HT1080 (cell line): Measurements from ENCODE around the gene C4BPB. TPM values are rescaled to one million over a fixed set of nuclear protein-coding genes. Genes with fewer than 3 reads are reported as not detected.

Experiments
- DNase-seq: peaks from one replicate; pipeline ENCODE4 v3.0.0-alpha.2; 2015; ENCODE audit warnings: low read depth
- total RNA-seq: library from RNA; depleted of rRNA; stranded (reverse); fragments of >200 nt; shearing (Covaris generic); gene quantifications from 2 replicates; pipeline ENCODE4 v1.2.3, GENCODE V29; 2014

Gene C4BPB
- total RNA-seq, 1 experiment from 2014 or later: not detected

DNA sequence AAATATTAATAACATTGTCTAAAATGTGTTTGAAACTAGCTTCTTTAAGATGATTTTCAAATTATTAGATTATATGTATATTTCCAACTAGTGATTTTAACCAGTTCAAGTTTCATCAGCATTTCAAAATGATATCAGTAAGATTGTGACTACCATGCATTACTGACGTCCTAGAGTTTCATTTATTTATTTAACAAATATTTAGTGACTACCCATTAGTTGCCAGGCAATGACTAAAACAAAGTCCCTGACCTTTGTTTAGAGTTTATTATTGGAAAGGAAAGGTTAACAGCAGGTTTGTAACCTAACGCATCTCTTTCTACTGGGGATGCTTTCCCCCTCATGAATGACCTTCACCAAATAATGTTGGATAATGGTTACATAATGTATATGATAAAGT, 7.6 kb upstream of the C4BPB start:
- DNase-seq: no peak

DNA sequence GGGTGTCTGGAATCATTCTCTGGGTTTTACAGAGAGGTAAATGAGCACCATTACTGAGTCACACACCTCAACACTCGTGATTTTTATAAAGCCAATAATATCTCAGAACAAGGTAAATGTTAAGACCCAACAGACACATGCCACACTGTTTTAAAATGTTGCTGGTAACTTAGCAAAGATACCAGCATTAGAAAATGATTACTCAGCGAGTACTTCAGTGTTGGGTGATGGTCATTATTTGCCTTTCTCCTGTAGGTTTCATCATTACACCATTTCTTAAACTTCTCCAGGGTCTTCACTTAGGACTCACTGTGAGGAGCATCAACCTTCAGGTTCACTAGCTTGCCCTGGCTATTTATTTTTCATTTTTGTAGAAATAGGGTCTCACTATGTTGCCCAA, 6.9 kb upstream of the C4BPB start:
- no peak for DNase-seq

DNA sequence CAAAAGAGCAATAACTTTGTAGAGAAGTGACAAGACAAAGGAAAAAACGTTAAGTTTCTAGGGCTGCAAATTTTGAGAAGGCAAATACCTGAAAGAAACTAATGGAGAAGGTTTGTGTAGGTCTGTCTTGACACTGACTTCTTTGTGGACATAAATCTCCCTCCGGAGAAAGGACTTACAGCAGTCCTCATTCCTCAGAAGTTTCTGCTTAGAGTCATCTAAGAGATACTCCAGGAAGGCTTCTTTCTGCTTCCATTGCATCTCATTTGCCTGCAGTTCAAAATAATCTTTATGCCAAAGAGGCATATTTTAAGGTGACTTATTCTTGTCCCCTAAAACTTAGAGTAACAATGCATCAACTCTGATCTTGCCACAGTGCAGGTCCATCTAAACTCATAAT, 4.4 kb upstream of the C4BPB start:
- DNase-seq: no peak

DNA sequence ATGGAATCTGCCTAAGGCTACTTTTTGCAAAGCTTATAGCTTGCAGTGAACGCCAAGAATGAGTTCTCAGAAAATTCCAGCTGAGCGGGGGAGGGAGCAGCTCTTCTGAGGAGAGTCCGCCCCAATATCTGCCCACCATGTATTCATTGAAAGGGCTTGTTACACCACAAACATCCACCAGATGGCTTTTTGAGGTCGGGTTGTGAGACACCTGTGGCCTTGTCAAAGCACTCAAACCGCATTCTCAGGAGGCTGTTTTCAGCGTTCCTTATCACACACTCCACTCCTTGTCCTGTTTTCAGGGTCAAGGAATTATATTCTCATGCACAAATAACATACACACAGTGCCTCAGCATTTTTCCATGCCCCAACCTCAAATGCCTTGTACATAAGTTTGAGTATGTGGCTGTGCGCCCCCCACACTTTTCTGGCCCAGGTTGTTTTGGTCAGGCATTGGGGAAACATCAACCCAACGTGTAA, 3.9 kb upstream of the C4BPB start:
- DNase-seq: peak; percentile 57

DNA sequence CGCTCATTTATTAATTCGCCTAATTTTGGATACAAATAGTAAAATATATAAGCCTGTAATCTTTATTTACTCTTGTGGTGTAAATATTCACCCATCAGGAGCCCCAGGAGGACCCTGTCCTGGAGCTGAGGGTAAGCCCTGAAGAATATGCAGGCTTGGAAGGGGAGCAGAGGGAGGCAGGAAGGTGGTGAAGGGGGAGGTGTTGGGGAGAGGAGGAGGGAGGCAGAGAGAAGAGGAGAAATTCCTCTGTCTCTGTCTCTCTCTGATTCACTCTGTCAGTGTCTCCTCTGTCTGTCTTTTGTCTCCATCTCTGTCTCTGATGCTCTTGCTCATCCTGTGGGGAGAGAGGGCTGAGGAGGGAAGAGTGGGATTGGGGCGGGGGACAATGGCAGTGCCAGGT, 2.8 kb upstream of the C4BPB start:
- DNase-seq: no peak

DNA sequence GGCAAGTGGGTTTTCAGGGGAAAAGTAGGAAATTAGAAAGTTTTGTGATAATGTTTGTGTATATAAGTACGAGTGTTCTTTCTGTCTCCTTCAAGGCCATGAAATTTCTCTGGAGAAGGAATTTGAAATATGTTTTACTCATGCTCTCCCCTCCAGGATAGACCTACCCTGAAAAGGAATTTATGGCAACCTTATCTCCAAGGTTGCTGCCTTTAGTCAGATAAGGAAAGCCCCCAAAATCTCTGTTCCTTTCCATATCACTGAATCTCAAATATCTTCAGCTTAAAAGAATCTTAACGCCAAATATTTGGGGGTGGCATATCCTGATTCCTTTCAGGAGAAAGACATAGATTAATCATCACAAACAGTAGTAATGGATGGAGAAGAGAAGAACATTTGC, 499 bp upstream of the C4BPB start:
- no peak for DNase-seq

DNA sequence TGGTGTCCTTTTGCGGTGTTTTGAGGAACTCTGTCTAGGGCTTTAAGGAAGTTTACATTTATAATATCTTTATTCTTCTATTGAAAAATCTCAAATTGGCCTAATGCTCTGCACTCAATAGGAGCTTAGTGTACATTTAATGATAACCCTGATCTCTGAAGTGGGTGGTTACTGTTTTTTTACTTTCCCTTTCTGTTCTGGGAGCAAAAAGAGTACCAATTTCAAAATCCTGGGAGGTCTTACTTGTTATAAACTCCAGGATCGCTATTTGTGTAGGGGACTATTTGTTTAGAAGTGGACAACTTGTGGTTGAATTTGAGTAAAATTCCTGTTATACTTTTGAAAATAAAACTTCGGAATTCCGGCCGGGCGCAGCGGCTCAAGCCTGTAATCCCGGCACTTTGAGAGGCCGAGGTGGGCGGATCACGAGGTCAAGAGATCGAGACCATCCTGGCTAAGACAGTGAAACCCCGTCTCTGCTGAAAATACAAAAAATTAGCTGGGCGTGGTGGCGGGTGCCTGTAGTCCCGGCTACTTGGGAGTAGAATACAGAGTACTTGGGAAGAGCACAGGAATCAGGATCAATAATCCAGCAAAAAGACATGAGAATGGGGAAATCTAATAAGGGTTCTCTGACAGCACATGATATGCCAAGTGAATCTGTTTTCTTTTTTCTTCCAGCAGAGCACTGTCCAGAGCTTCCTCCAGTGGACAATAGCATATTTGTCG, 1.1 kb downstream of the C4BPB start:
- DNase-seq: no peak

DNA sequence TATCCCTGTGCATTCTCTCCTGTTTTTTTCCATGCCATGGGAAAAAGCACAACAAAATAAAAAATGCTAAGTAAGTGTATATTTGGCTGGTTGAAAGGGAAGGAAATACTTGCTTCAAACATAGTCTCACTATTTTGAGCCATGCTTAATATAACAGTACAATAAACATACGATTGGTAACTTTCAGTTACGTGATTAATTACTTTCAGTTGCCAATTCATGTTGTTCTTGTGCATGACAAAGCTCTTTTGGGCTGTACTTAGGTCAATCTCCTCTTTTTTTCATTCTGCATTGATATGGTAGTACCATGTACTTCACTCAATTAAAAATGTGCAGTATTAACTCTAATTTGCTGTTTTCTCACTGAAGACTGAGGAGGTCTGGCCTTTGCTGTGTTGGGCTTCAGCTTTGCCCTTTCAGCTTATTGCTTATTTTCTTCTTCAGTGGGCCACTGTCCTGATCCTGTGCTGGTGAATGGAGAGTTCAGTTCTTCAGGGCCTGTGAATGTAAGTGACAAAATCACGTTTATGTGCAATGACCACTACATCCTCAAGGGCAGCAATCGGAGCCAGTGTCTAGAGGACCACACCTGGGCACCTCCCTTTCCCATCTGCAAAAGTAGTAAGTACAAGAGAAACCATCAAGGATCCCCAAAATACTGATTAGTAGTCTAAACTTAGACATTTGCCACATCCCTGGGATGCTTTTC, 2.7 kb downstream of the C4BPB start:
- DNase-seq: no peak

DNA sequence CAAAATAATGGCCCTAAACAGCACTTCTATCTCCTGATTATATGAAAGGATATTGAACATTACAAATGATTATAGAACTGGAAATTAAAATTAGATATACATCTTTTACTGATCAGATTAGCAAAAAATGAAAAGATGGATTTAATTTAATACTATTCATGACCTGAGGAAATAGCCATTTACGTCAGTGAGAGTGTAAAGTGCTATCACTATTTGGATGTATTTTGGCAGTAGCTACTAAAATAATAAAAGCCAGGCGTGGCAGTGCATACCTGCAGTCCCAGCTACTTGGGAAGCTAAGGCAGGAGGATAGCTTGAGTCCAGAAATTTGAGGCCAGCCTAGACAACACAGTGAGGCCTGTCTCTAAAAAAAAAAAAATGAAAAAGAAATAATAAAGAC, 5.3 kb downstream of the C4BPB start:
- DNase-seq: no peak

DNA sequence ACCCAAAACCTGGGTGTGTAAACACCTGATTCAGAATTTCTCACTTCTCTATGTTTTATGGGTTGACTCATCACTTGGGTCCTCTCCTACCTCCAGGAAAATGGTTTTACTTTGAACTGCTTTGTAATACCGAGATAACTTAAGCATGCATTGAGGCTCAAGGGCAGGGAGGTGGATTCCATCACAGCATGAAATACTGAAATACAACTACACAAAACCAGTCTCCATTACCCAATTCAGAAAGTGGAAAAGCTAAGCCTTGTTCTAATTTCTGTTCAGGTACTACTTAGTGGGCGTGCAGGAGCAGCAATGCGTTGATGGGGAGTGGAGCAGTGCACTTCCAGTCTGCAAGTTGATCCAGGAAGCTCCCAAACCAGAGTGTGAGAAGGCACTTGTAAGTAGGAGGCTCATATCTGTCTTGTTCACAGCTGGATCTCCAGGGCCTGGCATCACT, 9.2 kb downstream of the C4BPB start:
- DNase-seq: no peak

DNA sequence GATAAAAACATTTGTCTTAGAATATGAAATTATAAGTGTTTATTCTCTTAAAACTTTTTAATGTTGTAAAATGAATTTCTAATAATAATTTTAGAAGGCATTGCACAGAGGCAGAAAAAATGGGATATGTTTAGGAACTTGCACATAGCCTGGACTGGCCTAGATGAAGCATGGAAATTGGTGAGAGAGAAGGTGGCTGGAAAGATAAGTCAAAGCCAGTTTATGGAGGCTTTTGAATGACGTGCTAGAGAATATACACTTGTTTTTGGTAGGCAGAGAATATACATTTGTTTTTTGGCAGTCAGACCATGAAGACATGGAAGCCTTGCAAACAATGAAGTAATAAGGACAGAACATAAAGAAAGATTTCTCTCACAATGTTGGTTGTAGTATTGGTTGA, 13.1 kb downstream of the C4BPB start:
- no peak for DNase-seq

DNA sequence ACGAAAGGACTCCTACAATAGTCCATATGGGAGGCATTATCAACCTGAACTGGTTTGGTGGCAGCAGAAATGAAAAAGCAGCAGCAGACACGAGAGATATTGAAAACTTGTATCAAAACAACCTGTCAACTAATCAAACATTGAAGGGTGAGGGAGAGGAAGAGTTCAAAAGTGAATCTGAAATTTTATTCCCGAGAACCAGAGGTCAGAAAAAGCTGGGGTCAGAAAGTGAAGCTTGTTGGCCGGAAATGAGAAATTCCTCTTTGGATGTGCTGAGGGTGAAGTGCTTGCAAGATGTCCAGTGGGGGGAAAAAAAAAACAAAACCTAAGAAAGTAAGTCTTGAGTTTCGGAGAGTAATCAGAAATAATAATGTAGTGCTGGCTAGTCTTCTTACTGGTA, 13.5 kb downstream of the C4BPB start:
- no peak for DNase-seq

DNA sequence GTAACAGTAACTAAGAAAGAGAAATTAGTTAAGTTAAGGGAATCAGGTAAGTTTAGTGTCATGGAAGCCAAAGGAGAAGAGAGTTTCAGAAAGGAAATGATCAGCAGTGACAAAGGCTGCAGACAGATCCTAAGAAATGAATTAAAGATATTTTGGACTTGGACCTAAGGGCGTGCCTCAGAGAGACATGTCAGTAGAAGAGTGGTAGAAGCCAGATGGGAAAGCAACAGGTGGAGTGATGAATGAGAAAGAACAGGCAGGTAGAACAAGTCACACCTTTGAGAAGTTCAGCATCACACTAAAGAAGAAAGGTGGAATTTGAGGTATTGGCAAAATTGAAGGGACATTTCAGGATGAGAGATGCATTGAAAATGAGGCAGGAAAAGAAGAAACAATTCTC, 14.0 kb downstream of the C4BPB start:
- DNase-seq: no peak

DNA sequence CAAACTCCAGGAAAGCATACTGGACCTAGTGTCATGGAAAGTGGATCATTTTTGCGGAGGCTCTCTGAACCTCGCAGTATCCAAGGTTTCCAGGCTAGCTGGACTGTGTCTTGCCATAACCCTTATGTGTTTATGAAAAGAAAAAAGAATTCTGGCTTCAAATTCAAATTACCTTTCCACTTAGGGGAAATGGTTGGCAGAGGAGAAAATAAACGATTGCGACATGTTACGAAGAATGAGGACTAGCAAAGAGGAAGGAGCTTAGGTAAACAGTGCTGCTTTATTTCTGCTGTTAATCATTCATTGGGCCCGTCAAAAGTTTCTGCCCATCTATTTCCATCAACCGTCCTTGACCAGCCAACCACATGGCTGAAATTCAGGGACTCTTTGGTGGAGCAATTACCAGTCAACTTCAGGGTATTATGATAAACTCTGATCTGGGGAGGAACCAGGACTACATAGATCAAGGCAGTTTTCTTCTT, 15.3 kb downstream of the C4BPB start, which contains the start of gene C4BPA:
TSS of gene C4BPA (plus strand) at position 342 of the 482 bp plus-strand sequence. CDS start 8,793 bp downstream, outside the sequence.
- DNase-seq: no peak

DNA sequence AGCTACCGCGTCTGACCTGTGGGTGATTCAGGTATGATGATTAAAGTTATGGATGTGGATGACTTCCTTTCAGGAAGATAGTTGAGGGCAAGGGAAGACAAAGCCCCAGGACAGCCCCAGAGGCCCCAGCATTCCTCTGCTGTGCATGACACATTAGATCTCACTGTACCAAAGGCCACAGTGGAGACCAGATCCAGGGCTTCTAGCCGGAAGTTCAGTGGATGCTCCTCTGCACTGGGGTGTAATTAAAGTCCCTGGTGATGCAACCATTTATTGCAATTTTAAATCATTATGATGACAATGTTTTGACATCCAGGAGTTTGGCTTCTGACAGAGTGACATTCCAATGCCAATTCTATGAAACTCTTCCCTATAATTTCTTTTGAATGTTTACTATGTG, 20.3 kb downstream of the C4BPB start:
- peak; percentile 32 for DNase-seq

DNA sequence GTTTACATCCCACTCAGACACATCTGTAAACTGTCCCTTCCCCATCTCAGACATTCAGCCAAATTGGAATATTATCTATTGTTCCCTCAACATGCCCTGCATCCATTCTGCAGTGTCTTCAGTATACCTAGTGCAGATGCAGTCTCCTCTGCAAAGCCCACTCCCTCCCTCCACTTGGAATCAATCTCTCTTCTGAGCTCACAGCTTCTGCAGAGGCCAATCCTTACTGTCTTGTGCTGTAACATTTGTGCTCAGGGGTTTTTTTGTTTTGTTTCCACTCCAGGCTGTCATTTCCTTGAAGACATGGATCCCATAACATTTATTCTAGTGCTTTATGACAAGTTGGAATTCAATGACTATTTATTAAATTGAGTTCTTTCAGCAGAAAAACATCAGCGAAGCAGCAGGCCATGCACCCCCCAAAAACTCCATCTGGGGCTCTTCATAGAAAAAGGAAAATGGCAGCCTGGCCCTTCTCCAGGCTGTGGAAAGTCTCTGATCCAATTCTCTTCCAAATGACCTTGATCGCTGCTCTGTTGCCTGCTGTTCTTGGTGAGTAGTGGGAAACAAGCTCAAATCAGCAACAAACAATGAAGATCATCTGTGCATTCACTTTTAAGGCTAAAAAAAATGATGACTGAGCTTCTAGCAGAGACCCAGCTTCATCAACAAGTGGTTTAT, 24.1 kb downstream of the C4BPB start:
- no peak for DNase-seq

DNA sequence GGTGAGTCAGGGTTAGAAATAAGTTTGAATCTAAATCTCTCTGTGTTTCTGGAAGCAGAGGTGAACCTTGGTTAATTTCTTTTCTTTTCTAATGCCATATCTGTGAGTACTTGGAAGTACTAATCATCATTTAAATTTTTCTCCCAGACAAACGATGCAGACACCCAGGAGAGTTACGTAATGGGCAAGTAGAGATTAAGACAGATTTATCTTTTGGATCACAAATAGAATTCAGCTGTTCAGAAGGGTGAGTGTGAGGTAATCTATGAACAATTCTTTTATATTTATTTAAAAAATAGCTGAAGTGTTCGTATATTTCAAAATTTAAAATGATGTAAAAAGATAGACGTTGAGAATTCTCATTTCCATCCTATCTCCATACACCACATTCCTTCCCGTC, 26.6 kb downstream of the C4BPB start:
- DNase-seq: no peak

DNA sequence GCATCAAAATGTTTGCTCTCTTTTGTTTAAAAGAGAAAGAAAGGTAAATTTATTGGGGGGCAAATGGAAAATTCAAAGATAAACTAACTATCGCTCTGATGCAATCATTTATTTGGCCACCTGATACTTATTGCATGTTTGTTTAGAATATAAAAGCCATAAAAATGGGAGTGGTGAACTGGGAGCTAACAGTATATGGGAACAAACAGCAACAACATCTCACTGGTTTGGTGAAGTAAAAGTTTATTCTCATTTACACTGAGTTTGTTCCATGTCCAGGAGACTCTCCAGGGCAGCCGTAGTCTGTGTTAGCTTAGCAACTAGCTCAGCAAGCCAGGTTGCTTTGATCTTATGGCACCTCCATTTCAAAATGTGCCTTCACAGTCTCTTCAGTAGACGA, 35.7 kb downstream of the C4BPB start:
- no peak for DNase-seq

DNA sequence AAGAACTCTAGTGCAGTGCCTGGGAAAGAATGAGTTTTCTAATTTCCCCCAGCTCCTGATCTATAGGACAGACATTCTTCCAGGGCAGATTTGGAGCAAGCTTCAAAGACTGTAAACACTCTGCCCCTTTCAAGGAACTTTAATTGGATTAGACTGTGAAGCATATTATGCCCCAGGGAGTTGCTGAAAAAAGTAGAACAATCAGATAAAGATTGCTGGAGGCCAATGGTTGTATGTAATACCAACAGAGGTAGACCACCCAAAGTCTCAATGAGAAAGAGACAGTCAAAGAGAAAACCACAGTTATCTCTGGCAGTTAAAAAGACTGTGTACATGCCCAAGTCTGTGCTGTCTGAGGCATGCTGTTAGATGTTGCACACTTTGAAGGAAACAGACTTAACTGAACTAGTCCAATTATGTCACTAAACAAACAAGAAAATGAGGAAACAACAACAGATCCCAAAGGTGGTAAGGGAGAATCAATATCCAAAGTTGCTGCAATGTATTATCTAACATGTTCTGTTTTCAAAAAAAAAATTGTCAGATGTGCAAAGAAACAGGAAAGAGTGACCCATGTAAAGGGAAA, 39.8 kb downstream of the C4BPB start:
- no peak for DNase-seq

DNA sequence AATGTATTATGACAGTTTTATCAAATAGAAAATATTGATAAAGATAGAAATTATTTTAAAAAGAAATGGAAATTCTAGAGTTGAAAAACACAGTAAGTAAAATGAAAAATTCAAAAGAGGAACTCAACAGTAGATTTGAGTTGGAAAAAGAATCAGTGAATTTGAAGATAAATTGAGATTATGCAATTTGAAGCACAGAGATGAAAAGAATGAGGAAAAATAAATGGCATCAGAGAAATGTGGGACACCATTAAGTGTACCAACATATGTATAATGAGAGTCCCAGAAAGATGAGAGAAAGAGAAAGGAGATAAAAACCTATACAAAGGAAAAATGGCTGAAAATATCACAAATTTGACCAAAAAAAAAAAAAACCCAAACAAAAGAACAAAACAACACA, 40.4 kb downstream of the C4BPB start:
- DNase-seq: no peak

DNA sequence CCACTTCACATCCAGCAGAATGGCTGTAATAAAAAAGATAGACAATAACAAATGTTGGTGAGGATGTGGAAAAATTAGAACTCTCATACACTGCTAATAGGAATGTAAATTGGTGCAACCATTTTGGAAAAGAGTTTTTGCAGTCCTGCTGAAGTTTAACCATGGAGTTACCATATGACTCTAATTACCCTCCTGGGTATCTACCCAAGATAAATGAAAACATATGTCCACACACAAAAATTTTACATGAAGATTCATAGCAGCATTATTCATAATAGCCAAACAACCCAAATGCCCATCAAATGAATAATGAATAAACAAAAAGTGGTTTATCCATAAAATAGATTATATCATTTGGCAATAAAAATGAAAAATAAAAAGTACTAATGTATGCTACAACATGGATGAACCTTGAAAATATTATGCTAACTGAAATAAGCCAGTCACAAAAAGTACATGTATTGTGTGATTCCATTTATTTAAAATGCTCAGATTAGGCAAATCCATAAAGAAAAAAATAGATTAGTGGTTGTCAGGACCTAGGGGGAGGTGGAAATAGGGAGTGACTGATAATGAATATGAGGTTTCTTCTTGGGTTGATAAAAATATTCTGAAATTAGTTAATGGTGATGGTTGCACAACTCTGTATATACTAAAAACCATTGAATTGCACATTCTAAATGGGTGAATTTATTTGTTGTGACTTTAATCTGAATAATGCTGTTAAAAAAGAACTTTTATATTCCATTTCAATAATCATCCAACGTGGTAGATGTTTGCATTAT, 41.8 kb downstream of the C4BPB start:
- DNase-seq: no peak
